ENCODE measurements around the gene NAPEPLD.
"Not testable (repeated sequence)": the region's sequence is repeated elsewhere in the genome, so short reads cannot be mapped to it uniquely, and the experiment has no call there.

The NAPEPLD gene

DNA sequence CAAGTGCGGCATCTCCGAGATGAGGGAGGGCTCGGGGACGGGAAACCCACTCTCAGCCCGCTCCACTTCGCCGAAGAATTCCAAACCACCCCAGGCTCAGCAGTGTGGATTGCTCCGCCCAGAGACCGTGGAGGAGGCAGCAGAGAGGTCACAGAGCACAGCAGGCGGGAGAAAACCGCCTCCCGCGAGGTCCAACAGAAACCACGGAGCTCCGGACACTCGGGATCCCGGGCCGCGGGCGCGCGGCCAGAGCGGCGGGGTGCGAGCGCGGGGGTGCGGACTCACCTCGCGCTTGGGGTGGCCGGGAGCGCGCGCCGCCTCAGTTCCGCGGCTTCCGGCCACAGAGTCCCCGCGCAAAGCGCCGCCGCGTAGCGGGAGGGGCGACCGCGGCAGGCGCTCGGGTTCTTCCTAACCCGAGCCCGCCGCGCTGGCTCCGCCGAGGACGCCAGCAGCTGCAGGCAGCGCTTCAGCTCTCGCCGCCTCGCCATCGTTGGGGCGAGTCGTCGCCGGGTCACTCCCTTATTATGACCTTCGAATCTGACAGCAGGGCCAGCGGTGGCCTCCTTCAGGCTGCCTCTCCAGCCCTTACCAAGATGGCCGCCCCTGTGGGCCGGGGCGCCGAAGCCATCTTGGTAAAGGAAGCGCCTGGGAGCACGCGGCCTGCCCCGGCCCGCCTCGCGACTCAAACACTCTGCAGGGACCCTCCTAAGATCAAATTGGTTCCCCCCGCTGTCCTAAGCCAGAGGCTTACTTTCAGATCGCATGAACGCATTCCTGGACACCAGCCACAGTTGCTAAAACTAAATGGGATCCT lies at the start of gene NAPEPLD:
Gene NAPEPLD (minus strand): TSS at position 106 of the 814 bp plus-strand sequence. CDS start 20,323 bp downstream, outside the sequence.
- Histone ChIP-seq H3K4me1 (ENCODE audit: control insufficient read depth, insufficient read depth, low read length) (peaks cover 21% of the 10 kb centered on the region), H3K27ac (ENCODE audit: low read depth, low read length) (peak within 1 kb of the TSS; percentile 91), H3K27me3 (ENCODE audit: control insufficient read depth, insufficient read depth, low read length) (no peaks in the 10 kb centered on the region), H3K9ac (ENCODE audit: low read length) (peak within 1 kb of the TSS; percentile 93), H3K4me3 (ENCODE audit: low read depth, low read length) (peak within 1 kb of the TSS; percentile 84), H3K9me3 (ENCODE audit: control insufficient read depth, insufficient read depth, low read depth, low read length) (no peaks in the 10 kb centered on the region), H3K36me3 (ENCODE audit: control insufficient read depth, insufficient read depth, low read length) (no peaks in the 10 kb centered on the region)

DNA sequence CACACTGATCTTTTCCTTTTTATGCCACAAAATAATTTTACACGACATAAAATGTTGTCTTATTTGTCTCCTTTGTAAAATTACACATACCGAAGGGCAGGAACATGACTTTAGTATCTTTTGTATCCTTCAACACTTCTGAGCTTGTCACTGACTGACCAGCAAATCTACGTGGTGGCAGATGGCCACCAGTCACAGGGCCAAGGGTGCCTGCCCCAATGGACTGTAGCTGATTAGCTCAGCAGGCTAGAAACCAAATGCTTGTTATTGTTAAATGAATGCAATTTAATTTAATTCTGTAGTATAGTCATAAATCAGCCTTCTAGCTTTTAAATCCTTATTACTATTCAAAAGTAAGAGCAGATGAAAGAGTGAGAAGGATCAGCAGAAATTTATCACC lies 49.2 kb upstream of the NAPEPLD start:
- not testable (repeated sequence) for H3K27ac ChIP-seq (ENCODE audit: low read depth, low read length); H3K4me3 ChIP-seq (ENCODE audit: low read depth, low read length); H3K9ac ChIP-seq (ENCODE audit: low read length); H3K4me1 ChIP-seq (ENCODE audit: control insufficient read depth, insufficient read depth, low read length); H3K27me3 ChIP-seq (ENCODE audit: control insufficient read depth, insufficient read depth, low read length); H3K9me3 ChIP-seq (ENCODE audit: control insufficient read depth, insufficient read depth, low read depth, low read length); H3K36me3 ChIP-seq (ENCODE audit: control insufficient read depth, insufficient read depth, low read length)

DNA sequence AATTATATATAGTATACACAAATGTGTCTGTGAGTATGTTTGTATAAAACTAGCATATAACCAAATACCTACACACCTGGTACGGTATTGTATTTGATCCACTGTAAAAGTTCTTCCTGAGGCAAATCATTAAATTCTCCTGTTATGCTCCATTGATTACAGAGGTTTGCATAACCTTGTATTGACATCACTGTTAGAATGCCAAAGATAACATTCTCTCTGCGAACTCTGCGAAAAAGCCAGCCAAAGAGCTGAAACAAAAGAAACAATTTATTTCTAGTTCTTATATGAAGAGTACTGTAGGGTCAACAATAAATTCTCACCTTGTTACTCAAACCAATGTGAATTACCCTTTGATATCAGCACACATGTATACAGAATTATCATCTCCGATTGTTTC lies 46.5 kb upstream of the NAPEPLD start:
- not testable (repeated sequence) for H3K9me3 ChIP-seq (ENCODE audit: control insufficient read depth, insufficient read depth, low read depth, low read length); H3K9ac ChIP-seq (ENCODE audit: low read length); H3K27me3 ChIP-seq (ENCODE audit: control insufficient read depth, insufficient read depth, low read length); H3K4me3 ChIP-seq (ENCODE audit: low read depth, low read length); H3K36me3 ChIP-seq (ENCODE audit: control insufficient read depth, insufficient read depth, low read length); H3K27ac ChIP-seq (ENCODE audit: low read depth, low read length); H3K4me1 ChIP-seq (ENCODE audit: control insufficient read depth, insufficient read depth, low read length)

DNA sequence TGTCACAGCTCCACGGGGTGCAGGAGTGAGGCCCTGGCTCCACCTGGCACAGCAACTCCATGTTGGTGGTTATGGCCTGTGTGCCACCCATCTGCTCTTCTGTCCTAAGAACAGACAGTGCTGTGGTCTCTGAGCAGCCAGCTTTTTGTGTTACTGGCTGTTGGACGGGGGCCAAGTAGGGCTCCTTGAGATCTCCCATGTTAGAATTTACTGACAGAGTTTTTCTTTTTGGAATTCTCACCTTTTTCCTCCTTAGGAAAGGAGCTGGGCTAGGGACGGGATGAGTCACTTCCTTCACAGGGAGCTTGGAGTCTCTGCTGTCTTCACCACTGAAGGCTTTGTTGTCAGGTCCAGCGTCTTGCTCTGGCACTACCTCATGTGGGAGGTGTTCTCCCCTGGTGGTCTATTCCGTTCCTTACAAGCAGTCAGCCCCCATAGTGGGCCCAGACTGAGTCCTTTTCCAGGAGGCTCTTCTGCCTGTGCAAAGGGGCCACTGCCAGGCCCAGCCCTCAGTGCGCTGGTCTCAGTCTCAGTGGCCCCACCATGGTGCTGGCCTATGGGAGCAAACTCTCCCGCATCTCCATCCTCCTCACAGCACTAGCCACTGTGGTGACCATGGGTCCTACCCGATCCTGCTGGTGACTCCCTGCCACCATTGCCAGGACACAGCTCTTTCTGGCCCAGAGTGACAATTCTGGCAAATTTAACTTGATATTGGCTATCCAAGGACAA lies 23.7 kb upstream of the NAPEPLD start:
- not testable (repeated sequence) for H3K9ac ChIP-seq (ENCODE audit: low read length); H3K27ac ChIP-seq (ENCODE audit: low read depth, low read length); H3K36me3 ChIP-seq (ENCODE audit: control insufficient read depth, insufficient read depth, low read length); H3K4me3 ChIP-seq (ENCODE audit: low read depth, low read length); H3K9me3 ChIP-seq (ENCODE audit: control insufficient read depth, insufficient read depth, low read depth, low read length); H3K27me3 ChIP-seq (ENCODE audit: control insufficient read depth, insufficient read depth, low read length); H3K4me1 ChIP-seq (ENCODE audit: control insufficient read depth, insufficient read depth, low read length)

DNA sequence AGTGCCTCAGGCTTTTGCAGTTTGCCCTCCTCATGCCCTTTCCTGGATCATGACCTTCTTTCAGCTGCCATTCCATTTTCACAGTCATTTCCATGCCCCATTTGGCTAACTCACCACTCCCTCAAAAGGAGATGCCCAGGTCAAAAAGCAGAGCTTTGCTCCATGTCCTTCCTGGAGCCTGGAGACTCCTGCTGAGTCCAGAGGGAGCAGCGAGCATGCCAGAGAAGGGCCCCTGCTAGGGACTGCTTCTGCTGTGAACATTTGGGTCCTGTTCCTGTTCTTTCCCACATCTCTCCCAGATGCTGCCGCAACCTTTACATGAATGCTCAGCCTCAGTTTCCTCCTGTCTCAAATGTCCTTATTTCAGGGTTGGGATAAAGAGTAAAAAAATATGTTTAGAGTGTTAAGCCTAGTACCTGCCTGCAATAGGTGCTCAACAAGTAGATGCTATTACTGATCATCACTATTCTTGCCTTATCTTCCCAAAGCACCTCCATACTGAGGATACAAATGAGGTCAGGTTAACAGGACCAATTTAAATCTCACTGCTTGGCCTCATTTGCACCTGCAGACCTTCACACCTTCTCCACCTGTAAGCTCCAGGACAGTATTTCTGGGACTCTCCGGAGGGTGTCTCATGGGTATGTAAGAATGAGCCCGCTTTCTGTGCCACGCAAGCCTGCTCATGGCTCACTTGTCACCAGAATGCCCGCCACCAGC lies 23.0 kb upstream of the NAPEPLD start:
- not testable (repeated sequence) for H3K36me3 ChIP-seq (ENCODE audit: control insufficient read depth, insufficient read depth, low read length); H3K9me3 ChIP-seq (ENCODE audit: control insufficient read depth, insufficient read depth, low read depth, low read length); H3K4me1 ChIP-seq (ENCODE audit: control insufficient read depth, insufficient read depth, low read length); H3K4me3 ChIP-seq (ENCODE audit: low read depth, low read length); H3K27ac ChIP-seq (ENCODE audit: low read depth, low read length); H3K9ac ChIP-seq (ENCODE audit: low read length); H3K27me3 ChIP-seq (ENCODE audit: control insufficient read depth, insufficient read depth, low read length)

DNA sequence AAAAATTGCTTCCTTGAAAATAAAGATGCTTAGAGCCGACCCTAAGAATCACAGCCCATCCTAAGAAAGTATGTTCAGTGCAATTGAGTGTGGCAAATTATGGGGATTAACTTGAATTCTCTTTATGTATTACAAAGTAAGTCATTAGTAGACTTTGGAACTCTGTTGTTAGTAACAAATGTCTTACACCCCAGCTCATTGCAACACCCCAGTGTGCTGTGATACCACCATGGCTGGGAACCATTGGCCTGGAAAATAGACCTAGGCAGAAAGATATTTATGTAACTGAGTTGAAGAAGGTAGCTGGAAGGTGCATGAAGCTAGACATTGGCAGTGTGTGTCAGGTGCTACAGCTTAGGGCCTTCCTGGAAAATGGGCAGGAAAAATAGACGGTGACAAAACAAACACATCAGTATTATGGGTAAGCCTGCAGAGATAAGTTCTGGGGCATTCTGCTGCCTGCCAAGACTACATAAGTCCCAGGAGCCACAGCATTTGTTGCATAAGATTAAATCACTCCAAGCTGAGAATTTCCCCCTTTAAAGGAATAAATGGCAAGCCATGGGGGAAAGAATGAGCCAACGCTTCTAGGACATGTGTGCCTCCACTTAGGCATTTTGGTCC lies 18.1 kb upstream of the NAPEPLD start:
- H3K4me1 ChIP-seq (ENCODE audit: control insufficient read depth, insufficient read depth, low read length); H3K9me3 ChIP-seq (ENCODE audit: control insufficient read depth, insufficient read depth, low read depth, low read length); H3K4me3 ChIP-seq (ENCODE audit: low read depth, low read length); H3K27ac ChIP-seq (ENCODE audit: low read depth, low read length); H3K9ac ChIP-seq (ENCODE audit: low read length); H3K36me3 ChIP-seq (ENCODE audit: control insufficient read depth, insufficient read depth, low read length); H3K27me3 ChIP-seq (ENCODE audit: control insufficient read depth, insufficient read depth, low read length): not testable (repeated sequence)

DNA sequence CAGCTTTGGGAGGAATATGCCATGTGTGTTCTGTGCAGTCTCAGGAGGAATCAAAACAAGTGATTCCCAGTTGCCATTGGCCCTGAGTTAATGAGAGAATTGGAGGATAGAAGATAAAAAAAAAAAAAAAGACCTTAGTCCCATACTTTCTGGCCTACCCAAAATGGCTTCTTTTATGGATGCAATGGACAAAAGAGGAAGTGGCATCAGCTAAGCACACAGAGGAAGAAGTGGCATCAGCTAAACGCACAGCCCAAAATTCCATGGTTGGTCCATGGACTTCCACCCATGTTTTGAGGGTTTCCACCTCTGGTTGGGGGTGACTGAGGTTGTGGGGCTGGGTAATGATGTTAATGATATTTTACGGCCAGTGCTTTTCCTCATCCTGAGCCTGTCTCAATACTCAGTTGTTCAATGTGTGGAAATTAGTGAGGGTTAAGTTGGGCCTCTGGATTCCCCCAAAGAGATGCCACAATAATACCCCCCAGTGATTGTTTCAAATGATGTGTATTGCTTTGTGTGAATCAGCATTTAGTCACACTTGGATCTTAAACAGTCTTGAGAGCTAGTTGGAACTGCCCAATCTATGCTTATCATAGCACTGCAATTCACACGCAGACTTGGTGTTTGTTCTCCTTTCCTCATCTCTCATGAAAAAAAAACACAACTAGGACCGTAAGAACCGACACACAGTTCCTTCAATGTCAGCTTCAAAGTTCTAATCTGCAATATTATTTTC lies 14.4 kb upstream of the NAPEPLD start:
- H3K36me3 ChIP-seq (ENCODE audit: control insufficient read depth, insufficient read depth, low read length); H3K9me3 ChIP-seq (ENCODE audit: control insufficient read depth, insufficient read depth, low read depth, low read length); H3K4me3 ChIP-seq (ENCODE audit: low read depth, low read length); H3K9ac ChIP-seq (ENCODE audit: low read length); H3K27ac ChIP-seq (ENCODE audit: low read depth, low read length); H3K4me1 ChIP-seq (ENCODE audit: control insufficient read depth, insufficient read depth, low read length); H3K27me3 ChIP-seq (ENCODE audit: control insufficient read depth, insufficient read depth, low read length): not testable (repeated sequence)

DNA sequence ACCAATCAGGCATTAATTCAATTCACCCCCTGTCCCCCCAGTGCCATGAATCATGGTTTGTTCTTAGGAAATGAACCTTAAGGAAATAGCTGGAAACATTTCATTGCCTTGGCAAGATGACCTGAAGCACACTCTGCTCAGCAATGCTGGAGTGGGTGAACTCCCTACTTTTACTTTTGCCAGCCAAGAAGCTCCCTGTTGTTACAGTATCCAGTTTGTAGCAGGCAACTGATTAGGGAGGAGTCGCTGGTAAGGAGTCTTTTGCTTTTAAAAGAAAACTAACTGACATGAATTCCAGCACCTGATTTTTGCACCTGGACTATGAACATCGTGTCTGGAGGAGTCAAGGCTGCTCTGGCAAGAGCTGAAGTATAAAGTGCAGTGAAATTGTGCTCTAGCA lies 13.7 kb upstream of the NAPEPLD start:
- H3K36me3 ChIP-seq (ENCODE audit: control insufficient read depth, insufficient read depth, low read length); H3K4me3 ChIP-seq (ENCODE audit: low read depth, low read length); H3K9ac ChIP-seq (ENCODE audit: low read length); H3K4me1 ChIP-seq (ENCODE audit: control insufficient read depth, insufficient read depth, low read length); H3K9me3 ChIP-seq (ENCODE audit: control insufficient read depth, insufficient read depth, low read depth, low read length); H3K27me3 ChIP-seq (ENCODE audit: control insufficient read depth, insufficient read depth, low read length); H3K27ac ChIP-seq (ENCODE audit: low read depth, low read length): not testable (repeated sequence)

DNA sequence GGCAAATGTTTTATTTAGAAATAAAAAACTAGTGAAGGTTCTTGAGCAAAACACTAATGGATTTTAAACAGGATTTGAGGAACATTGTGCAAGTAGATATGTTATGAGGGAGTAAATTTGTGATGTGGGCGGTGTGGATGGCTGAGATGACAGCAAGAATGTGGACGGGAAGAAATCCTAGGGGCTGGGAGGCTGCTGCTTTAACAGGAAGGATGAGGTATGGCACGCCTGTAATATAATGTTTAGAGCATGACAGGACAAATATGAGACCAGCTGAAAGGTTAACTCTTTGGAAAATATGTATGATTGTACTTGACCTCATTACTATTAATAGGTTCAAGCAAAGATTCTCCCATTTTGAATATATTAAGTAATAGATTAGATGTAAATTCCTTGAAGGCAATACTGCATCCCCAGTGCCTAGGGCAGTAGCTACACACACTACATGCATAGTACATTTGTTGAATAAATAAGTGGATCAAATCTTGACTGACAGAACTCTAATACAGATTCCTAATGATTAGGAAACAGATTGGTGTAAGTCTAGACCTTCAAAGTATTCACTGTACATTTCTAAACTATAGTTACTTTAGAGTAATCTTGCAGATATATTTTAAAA lies 13.2 kb upstream of the NAPEPLD start:
- H3K9ac ChIP-seq (ENCODE audit: low read length); H3K27ac ChIP-seq (ENCODE audit: low read depth, low read length); H3K36me3 ChIP-seq (ENCODE audit: control insufficient read depth, insufficient read depth, low read length); H3K27me3 ChIP-seq (ENCODE audit: control insufficient read depth, insufficient read depth, low read length); H3K9me3 ChIP-seq (ENCODE audit: control insufficient read depth, insufficient read depth, low read depth, low read length); H3K4me1 ChIP-seq (ENCODE audit: control insufficient read depth, insufficient read depth, low read length); H3K4me3 ChIP-seq (ENCODE audit: low read depth, low read length): not testable (repeated sequence)

DNA sequence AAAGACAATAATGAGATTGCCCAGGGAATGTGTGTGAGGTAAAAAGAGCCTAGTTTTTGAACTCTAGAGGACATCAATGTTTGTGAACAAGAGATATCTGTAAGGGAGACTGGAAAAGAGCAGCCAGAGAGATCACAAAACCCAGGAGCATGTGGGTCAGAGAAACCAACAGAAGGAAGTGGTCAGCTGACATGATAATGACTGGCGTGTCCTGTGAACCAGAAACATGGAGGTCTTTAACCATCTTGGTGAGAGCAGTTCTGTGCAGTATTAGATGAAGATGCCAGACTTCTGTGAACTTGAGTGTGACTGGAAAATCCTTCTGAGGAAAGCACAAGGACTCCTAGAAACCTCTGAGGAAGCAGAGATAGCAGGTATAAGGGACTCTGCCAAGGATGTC lies 10.2 kb upstream of the NAPEPLD start:
- H3K4me3 ChIP-seq (ENCODE audit: low read depth, low read length); H3K36me3 ChIP-seq (ENCODE audit: control insufficient read depth, insufficient read depth, low read length); H3K9ac ChIP-seq (ENCODE audit: low read length); H3K27me3 ChIP-seq (ENCODE audit: control insufficient read depth, insufficient read depth, low read length); H3K4me1 ChIP-seq (ENCODE audit: control insufficient read depth, insufficient read depth, low read length); H3K27ac ChIP-seq (ENCODE audit: low read depth, low read length); H3K9me3 ChIP-seq (ENCODE audit: control insufficient read depth, insufficient read depth, low read depth, low read length): not testable (repeated sequence)
